Dedifferentiated amniotic fluid mesenchymal stem cell (primary cell): Measurements from ENCODE around the gene EARS2.
"Not testable (repeated sequence)": the region's sequence is repeated elsewhere in the genome, so short reads cannot be mapped to it uniquely, and the experiment has no call there.

Experiments used
- DNase-seq: peaks from one replicate; pipeline ENCODE4 v3.0.0-alpha.2; 2016; ENCODE audit errors: extremely low spot score

Gene EARS2

DNA sequence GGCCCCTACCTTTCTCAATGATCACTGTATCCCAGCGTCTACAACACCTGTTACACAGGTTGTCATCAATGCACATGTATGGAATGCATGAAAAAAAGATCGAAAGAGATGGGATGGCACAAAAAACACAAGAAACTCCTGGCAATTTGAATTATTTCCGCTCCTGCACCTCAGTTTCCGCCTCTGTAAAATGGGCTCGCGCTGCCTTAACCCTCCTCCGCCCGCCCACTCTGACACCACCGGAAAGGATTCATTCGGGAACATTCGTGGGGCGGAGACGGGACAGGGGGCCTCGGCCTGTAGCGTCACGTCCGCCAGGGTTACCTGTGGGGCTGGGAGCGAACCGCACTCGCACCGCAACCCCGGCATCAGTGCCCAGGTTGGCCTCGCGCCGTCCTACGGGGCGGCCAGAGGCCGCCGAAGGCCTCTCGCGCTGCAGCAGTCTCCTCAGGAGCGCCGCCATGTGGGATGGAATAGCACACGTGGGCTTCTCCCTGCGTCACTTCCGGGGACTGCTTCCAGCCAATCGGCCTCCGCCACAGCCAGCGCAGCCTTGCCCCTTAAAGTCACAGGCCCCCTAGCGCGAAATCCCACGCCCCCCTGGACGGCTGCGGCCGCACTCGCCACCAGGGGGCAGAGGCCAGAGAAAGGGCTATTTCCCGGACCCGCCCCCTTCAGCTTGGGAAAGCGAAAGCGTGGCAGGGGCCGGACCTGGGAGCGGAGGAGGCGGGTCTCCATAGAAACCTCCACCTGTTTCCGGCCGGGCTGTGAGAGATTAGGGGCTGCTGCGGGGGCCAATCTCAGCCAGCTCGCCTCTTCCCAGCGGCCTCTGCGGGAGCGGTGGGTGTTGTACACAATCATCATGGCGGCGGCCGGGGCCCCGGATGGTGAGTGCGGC lies at the start of gene EARS2, which contains the start of gene UBFD1:
EARS2 (minus strand) TSS at position 470 of the 898 bp plus-strand sequence; CDS start at position 463, 7 bp downstream.
UBFD1 (plus strand) TSS at position 847 of the 898 bp plus-strand sequence; CDS start at position 863, 16 bp downstream.
- peak; percentile 98 for DNase-seq

DNA sequence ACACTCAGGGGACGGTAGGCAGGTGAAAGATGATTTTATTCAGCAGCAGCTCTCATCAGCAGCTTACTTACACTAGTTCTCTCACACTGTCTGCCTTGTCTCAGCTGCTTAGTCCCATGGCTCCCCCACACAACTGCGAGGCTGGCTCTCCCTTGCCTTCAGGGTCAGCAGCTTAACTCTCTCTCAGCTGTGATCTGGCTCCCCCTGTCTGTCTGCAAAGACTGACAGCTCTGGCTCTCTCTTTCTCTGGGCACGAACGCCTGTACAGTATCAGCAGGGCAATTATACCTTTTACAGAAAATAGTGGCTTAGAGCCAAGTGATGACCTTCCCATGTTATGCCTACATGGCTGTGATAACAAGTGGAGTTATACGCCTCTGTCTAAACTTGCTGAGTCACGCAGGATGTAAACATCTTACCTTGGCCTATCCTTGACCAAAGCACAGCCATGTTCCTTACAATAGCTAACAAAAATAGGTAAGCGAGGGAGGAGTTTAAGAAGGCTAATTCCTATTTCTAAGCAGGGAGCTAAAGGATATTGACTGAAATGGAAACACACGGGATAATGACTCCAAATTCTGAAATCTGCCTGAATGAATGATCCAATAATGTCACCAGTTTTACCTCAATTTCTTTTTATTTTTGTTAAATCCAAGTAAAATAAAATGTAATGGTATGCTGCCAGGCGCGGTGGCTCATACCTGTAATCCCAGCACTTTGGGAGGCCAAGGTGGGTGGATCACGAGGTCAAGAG lies 40.0 kb upstream of the EARS2 start:
- DNase-seq: no peak

- DNase-seq: peak; percentile 88
Observed at GRCh38 chr16:23595951-23596720, 39.0 kb upstream of the EARS2 start, which contains the start of gene NDUFAB1. NDUFAB1 (minus strand) TSS chr16:23596316; CDS start chr16:23596290, 26 bp downstream.

GRCh38 chr16:23595246-23595950 lies 38.2 kb upstream of the EARS2 start:
- DNase-seq: no peak

GRCh38 chr16:23594186-23594585 lies 37.0 kb upstream of the EARS2 start:
- no peak for DNase-seq

- DNase-seq: no peak
Observed at GRCh38 chr16:23590181-23590580, 33.0 kb upstream of the EARS2 start.

DNA sequence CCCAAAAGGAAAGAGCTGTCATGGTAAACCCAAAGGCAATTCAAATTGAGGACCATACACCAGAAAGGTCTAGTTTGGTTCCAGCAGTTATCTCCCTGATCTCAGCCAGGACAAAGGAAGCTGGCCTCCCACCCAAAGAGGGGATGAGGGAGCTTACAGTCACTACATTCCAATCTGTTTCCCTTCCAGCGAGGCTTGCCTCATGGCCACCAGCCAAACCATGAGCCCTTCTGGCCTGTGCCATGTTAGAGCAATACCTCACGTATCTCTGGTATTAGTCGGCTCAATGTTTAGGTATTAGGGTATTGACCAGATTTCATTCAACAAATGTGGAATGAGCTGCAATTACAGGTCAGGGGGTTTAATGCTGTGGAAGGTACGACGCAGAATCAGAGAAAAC lies 30.6 kb upstream of the EARS2 start:
- no peak for DNase-seq

- DNase-seq: no peak
Observed at GRCh38 chr16:23584186-23585076, 27.3 kb upstream of the EARS2 start.

- not testable (repeated sequence) for DNase-seq
Observed at GRCh38 chr16:23583271-23583670, 26.1 kb upstream of the EARS2 start.

DNA sequence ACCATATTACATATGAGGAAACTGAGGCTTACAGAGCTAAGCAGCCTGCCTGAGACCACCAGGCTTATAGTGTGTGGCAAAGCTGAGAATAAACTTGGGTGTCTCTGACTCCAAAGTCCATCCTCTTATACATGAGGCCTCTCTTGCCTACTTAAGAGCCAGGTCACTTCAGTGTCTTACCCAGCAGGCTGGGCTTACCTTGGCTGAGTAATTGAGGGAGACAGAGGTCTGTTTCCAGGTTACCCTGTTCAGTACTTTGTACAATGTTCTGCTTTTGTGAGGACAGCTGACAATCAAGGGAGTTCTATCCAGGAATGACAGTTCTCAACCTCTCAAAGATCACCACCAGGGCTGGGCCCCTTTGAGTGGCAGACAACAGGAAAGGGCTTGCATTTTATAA lies 24.6 kb upstream of the EARS2 start:
- no peak for DNase-seq

GRCh38 chr16:23580391-23580790 lies 23.2 kb upstream of the EARS2 start:
- no peak for DNase-seq

DNA sequence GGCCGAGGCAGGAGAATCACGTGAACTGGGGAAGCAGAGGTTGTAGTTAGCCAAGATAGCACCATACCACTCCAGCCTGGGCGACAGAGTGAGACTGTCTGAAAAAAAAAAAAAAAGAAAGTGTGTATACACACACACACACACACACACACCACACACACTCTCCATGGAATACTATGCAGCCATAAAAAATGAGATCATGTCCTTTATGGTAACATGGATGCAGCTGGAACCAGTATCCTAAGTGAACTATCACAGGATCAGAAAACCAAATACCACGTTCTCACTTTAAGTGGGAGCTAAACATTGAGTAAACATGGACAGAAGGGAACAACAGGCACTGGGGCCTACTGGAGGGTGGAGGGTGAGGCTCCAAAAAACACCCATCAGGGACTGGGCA lies 22.2 kb upstream of the EARS2 start:
- no peak for DNase-seq

DNA sequence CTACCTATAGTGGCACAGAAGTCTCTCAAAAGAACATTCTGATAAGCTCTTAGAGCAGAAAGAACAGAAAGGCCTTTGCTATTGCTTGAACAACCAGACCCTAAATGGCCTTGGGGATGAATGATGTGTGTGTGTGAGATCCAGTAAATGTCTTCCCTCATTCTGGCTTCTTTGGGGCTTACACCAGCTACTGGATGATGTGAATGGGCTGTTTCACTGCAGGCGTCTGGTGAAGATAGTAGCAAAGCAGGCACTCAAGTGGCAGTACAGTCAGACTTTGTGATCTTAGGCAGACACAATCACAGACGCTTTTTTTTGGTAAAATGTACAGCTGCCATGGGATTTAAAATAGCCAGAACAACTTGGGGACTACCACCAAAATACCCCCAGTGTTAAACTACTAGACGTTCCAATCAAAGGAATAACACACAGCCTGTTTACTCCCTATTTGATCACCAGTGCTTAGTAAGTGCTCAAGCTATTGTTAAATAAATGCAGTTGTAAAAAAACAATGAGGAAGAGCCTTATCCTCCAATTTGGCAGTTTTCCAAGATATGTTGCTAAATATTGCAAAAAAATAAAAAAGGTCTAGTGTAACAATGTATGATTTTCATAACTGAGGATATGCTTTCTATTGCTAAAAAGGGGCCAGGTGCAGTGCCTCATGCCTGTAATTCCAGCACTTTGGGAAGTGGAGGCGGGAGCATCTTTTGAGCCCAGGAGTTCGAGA lies 21.1 kb upstream of the EARS2 start:
- no peak for DNase-seq

- DNase-seq: no peak
Observed at GRCh38 chr16:23577493-23577892, 20.3 kb upstream of the EARS2 start.

DNA sequence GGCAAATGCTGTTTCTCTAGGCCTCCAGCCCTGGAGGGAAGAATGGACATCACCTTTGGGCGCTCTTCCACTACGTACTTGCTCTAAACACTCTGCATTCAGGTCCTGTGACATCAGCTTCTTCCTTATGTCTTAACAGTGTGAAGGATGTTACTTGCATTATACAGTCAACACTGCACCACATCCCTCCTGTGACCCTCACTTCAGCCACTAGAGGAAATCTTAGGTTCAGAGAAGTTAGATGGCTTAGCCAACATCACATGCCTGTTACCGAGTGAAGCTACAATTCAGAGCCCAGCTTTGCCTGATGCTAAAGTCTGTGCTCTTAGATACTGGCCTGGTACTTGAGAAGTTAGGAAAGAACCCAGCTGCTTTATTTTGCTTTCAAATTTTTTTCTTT lies 18.7 kb upstream of the EARS2 start:
- no peak for DNase-seq

- DNase-seq: no peak
Observed at GRCh38 chr16:23573817-23574216, 16.7 kb upstream of the EARS2 start.

- no peak for DNase-seq
Observed at GRCh38 chr16:23572394-23572793, 15.2 kb upstream of the EARS2 start.

DNA sequence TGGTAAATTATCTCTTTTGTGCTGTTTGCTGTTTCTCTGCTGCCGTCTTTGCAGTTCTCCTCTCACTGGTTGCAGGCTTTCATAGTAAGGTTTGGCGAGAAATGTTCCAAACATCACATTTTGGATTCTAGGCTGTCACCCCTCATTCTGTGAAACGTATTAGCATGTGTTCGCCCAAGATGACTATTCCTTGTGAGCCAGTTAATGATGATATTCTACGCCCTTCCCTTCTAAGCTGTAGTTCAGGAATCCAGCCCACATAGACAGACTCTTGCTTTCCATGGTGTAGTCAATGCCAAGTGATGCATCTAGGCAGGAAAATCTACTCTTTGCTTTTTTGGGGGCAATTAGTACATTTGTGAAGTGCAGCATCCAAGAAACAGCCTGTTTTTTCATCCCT lies 14.7 kb upstream of the EARS2 start:
- no peak for DNase-seq

DNA sequence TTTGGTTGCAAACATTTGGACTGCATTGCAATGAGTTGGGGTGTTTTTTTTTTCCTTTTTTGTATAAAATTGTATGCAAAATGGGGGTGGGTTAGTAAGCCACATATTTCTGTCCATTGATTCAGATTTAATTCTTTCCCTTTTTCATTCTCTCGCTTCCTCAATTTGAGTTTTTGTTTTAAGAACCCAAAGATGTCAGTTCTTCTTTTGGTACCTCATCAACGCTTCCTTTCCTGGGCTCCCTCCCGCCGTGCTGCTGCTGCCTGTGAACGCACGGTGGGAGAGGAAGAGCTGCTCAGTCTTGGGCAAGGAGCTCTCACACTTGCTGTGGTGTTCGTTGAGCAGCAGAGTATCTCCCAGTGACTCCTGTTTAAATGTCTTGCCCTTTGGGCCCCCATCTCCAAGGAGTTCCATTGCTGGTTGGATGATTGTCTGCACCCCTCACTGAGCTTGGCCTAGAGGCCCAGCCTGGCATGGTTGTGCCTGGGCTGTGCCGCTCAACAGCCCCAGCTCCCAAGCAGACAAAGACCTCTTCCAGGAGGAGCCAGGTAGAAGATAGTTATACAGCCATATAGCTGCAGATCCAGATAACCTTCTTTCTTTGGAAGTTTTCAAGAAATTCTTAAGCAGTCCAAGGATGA lies 14.0 kb upstream of the EARS2 start:
- DNase-seq: no peak
